ENCODE results near the gene GALNT10.

- no peak for TF ChIP-seq CTCF (IDR thresholded peaks at IDR 0.05)
- TF ChIP-seq POLR2AphosphoS5 (IDR thresholded peaks at IDR 0.05), result no peak
Measured at GRCh38 chr5:154278186-154278585, 87.7 kb downstream of the GALNT10 start.
